GM12878 (cell line): ENCODE measurements around the gene PILRB. TPM values are rescaled to one million over a fixed set of nuclear protein-coding genes. Genes with fewer than 3 reads are reported as not detected.
"Not testable (repeated sequence)": the region's sequence is repeated elsewhere in the genome, so short reads cannot be mapped to it uniquely, and the experiment has no call there.

Experiments
- ATAC-seq: fragments of 200-7000 bp; cut with Tn5 transposase; 3 replicates; pipeline ENCODE4 v1.9.1; 2020; ENCODE audit warnings: mild to moderate bottlenecking, moderate library complexity
- BruUV-seq: library from RNA; stranded (reverse); fragments of 400-500 nt; replicated peaks from 2 replicates; lab custom pipeline; 2021; lab: Mats Ljungman, UMichigan
- CTCF ChIA-PET: fragments of 300-600 bp; sonication (Branson Sonifier 250); formaldehyde crosslinking; extraction: SDS; loops from one replicate; lab custom pipeline; 2021; ENCODE audit warnings: inconsistent platforms; lab: Yijun Ruan, JAX
- POLR2A ChIA-PET: fragments of 350-600 bp; formaldehyde crosslinking; extraction: SDS; loops from one replicate; lab custom pipeline; 2021; ENCODE audit warnings: inconsistent platforms; lab: Charles Lee
- RAD21 ChIA-PET: fragments of 300-600 bp; sonication (Branson Sonifier 250); formaldehyde crosslinking; loops from one replicate; lab custom pipeline; 2023; ENCODE audit warnings: antibody characterized with exemption; ENCODE audit not compliant: unreplicated experiment; lab: Charles Lee
- SMC1A ChIA-PET: fragments of 300-600 bp; sonication (Branson Sonifier 250); formaldehyde crosslinking; loops from one replicate; lab custom pipeline; 2023; ENCODE audit not compliant: unreplicated experiment, uncharacterized antibody; lab: Charles Lee
- DNase-seq: peaks from one replicate; pipeline ENCODE4 v3.0.0-alpha.2; 2011; ENCODE audit warnings: low read depth, low spot score
- FAIRE-seq: peaks from 3 replicates; lab custom pipeline; 2011; peaks lifted over from hg19 to GRCh38; lab: Jason Lieb, UNC
- H2AFZ ChIP-seq: 2 replicates; pipeline ENCODE4 v1.6.0; 2011; ENCODE audit warnings: low read depth, low read length, control low read depth; ENCODE audit not compliant: control insufficient read depth
- H3K27ac ChIP-seq: 2 replicates; pipeline ENCODE4 v1.5.1; 2011; ENCODE audit warnings: control low read depth; ENCODE audit not compliant: control insufficient read depth, insufficient read depth
- H3K27me3 ChIP-seq, 2 experiments: replicated peaks in 1 of 2; 2 replicates each; pipeline versions ENCODE4 v1.6.0 to v1.6.1; 2011; ENCODE audit warnings: low read length in 1 of 2; ENCODE audit not compliant: control insufficient read depth in 2 of 2, insufficient read depth in 2 of 2
- H3K36me3 ChIP-seq, 2 experiments: 2 replicates each; pipeline ENCODE4 v1.5.1; 2011; ENCODE audit warnings: low read length in 1 of 2; ENCODE audit not compliant: control insufficient read depth in 2 of 2, insufficient read depth in 2 of 2
- H3K4me1 ChIP-seq: 2 replicates; pipeline ENCODE4 v1.6.1; 2011; ENCODE audit warnings: mild to moderate bottlenecking, low read length, moderate library complexity, mixed read lengths; ENCODE audit not compliant: control insufficient read depth, insufficient read depth
- H3K4me2 ChIP-seq: 2 replicates; pipeline ENCODE4 v1.6.0; 2011; ENCODE audit warnings: control low read depth; ENCODE audit not compliant: control insufficient read depth, insufficient read depth
- H3K4me3 ChIP-seq: fragments of 200-600 bp; sonication (generic); 2 replicates; pipeline ENCODE4 v1.5.1; 2016
- H3K79me2 ChIP-seq: 2 replicates; pipeline ENCODE4 v1.6.0; 2011; ENCODE audit warnings: low read length; ENCODE audit not compliant: control insufficient read depth, insufficient read depth
- H3K9ac ChIP-seq: 2 replicates; pipeline ENCODE4 v1.8.0; 2011; ENCODE audit warnings: low read length, control low read depth, mixed read lengths; ENCODE audit not compliant: control insufficient read depth, insufficient read depth
- H3K9me3 ChIP-seq: replicated peaks from 3 replicates; pipeline ENCODE4 v1.5.1; 2011; ENCODE audit warnings: mild to moderate bottlenecking, low read length; ENCODE audit not compliant: control insufficient read depth, insufficient read depth
- H4K20me1 ChIP-seq: 2 replicates; pipeline ENCODE4 v1.6.0; 2011; ENCODE audit not compliant: control insufficient read depth, insufficient read depth
- CTCF ChIP-seq, 3 experiments: IDR thresholded peaks in 2 of 3; conservative IDR thresholded peaks in 1 of 3; 2 replicates each; pipeline ENCODE4 v1.5.1; 2011; ENCODE audit warnings: low read depth in 3 of 3, low read length in 3 of 3, mild to moderate bottlenecking in 3 of 3, control low read depth in 2 of 3, moderate library complexity in 2 of 3, inconsistent platforms in 1 of 3, mixed read lengths in 1 of 3; ENCODE audit not compliant: control insufficient read depth in 2 of 3, insufficient read depth in 1 of 3; ENCODE audit errors: extremely low read depth in 1 of 3
- EED ChIP-seq: sonication (generic); IDR thresholded peaks from 2 replicates; pipeline ENCODE4 v1.6.1; 2016; ENCODE audit warnings: antibody characterized with exemption, low read depth
- RAD21 ChIP-seq: IDR thresholded peaks from 2 replicates; pipeline ENCODE4 v1.6.1; 2011; ENCODE audit warnings: mild to moderate bottlenecking, low read depth, low read length, moderate library complexity; ENCODE audit not compliant: insufficient read depth
- RUNX3 ChIP-seq: IDR thresholded peaks from 2 replicates; pipeline ENCODE4 v1.6.1; 2012; ENCODE audit warnings: low read length, inconsistent platforms
- WGBS: methylation state at CpG from one replicate; pipeline ENCODE4 v1.1.6; 2016; ENCODE audit warnings: low lambda C conversion rate; ENCODE audit not compliant: insufficient replicate concordance, insufficient coverage; ENCODE audit errors: missing lambda C conversion rate; 5-methylcytosine and 5-hydroxymethylcytosine counted together
- in situ Hi-C: fragments of 300-500 bp; cut with MboI; formaldehyde crosslinking; loops from 9 replicates; pipeline ENCODE4 v1.14.3; 2018; ENCODE audit warnings: mixed read lengths
- intact Hi-C: fragments of 100-400 bp; cut with micrococcal nuclease; formaldehyde crosslinking; loops from one replicate; pipeline ENCODE4 v1.14.2; 2022; ENCODE audit not compliant: unreplicated experiment
- polyA plus RNA-seq, 11 experiments: library from polyadenylated mRNA; depleted of rRNA in 4 of 11; unstranded in 6 of 11; stranded (reverse) in 5 of 11; fragments of >200 nt; fragmentation: Nextera tagmentation in 4 of 11; fragmentation: Illumina TruSeq in 1 of 11; extraction: Ambion mirVana in 4 of 11; extraction: Trizol in 1 of 11; gene quantifications; 1 replicate in 1 of 11; 2 replicates in 10 of 11; pipeline versions ENCODE4 v1.2.1 to v1.2.3, GENCODE V29; 2011 to 2016; ENCODE audit warnings: inconsistent platforms in 2 of 11, missing spikeins in 2 of 11, low read depth in 1 of 11
- total RNA-seq, 4 experiments: library from RNA; depleted of rRNA in 3 of 4; stranded (reverse); fragments of >200 nt in 3 of 4; fragmentation: Illumina TruSeq in 1 of 4; extraction: Trizol in 1 of 4; gene quantifications; 2 replicates each; pipeline versions ENCODE4 v1.2.1 to v1.2.3, GENCODE V29; 2013 to 2021

Gene PILRB
- total and polyA plus RNA-seq, 10 of the 15 experiments (the other 5 are each of a cell fraction or from before 2014, with no cell fraction given) = 2.6 to 50.3 (median 22.0) TPM

- peak; percentile 29 for ATAC-seq
- H2AFZ ChIP-seq, H3K27me3 ChIP-seq, FAIRE-seq, H3K9ac ChIP-seq, H3K9me3 ChIP-seq, H3K4me2 ChIP-seq: not testable (repeated sequence)
- ChIA-PET POLR2A (interaction anchor here (0.6 to 1.6 kb wide), 2 partner anchors 24 to 110 kb away, joined by 4 to 6 read pairs; no protein-coding TSS in a partner anchor), RAD21 (interaction anchor here (1.0 to 5.0 kb wide), 7 partner anchors 62 to 213 kb away, joined by 3 to 15 read pairs (median 7); no protein-coding TSS in a partner anchor), CTCF (interaction anchor here (0.7 to 7.0 kb wide), 17 partner anchors 10 to 262 kb away, joined by 3 to 69 read pairs (median 3); partner anchors contain the start of genes AP4M1, MCM7 and PILRB)
- peaks cover 15% of the 10 kb centered on the region for H3K4me1 ChIP-seq
- WGBS = 0% methylated on average over 2 of the region's 5 CpGs
- TF ChIP-seq RUNX3 (0 out of 2 replicates have a peak, but pooled peaks have one; percentile 3), RAD21 (peak; percentile 24; the same call in 1 of the 2 replicates), EED (0 out of 2 replicates have a peak, but pooled peaks have one; percentile 20), CTCF (IDR thresholded peaks at IDR 0.05 in 2 of 3, conservative IDR thresholded peaks at IDR 0.05 in 1 of 3; ENCODE audit: control insufficient read depth in 2 of 3, extremely low read depth in 1 of 3, insufficient read depth in 1 of 3, low read depth in 3 of 3, low read length in 3 of 3) (peak in 2 of 3 experiments; percentile 6 to 45; a peak in 4 of 6 replicates)
- TF ChIP-seq, all 136 proteins: peak for 4; not testable (repeated sequence) for 132
- Histone ChIP-seq H3K27ac (0 out of 2 replicates have a peak overlapping the region, but pooled peaks have one; percentile 25), H3K79me2 (peaks cover 12% of the 10 kb centered on the region), H3K36me3 (peaks cover 14 to 37% of the 10 kb centered on the region in 2 experiments)
- BruUV-seq, in situ Hi-C loops, DNase-seq, intact Hi-C loops, H4K20me1 ChIP-seq, H3K4me3 ChIP-seq: not testable (repeated sequence)
- SMC1A ChIA-PET = interaction anchor here (0.6 to 4.4 kb wide), 9 partner anchors 10 to 212 kb away, joined by 3 to 25 read pairs (median 4); no protein-coding TSS in a partner anchor
Observed at GRCh38 chr7:100345288-100345672, 12.6 kb upstream of the PILRB start.
